Measurements from ENCODE around the gene AASDH. TPM values are rescaled to one million over a fixed set of nuclear protein-coding genes. Genes with fewer than 3 reads are reported as not detected.

Gene AASDH
- polyA plus RNA-seq, 1 of the 3 experiments (the other 2 are of a cell fraction) = 4.4 TPM

GRCh38 chr4:56302760-56303159 is 84.5 kb downstream of the AASDH start:
- Histone ChIP-seq H3K4me2 (no peak overlapping the region), H3K4me3 (ENCODE audit: low read depth in 2 of 2, low read length in 1 of 2) (no peak overlapping the region), H3K4me1 (ENCODE audit: control insufficient read depth in 1 of 2, insufficient read depth in 2 of 2, low read depth in 1 of 2, low read length in 1 of 2) (no peaks in the 10 kb centered on the region; a peak in 2 of 4 replicates), H3K27me3 (ENCODE audit: insufficient read depth) (no peaks in the 10 kb centered on the region), H3K36me3 (replicated peaks in 1 of 2; ENCODE audit: control insufficient read depth in 1 of 2, insufficient read depth in 2 of 2, low read length in 1 of 2) (no peaks in the 10 kb centered on the region), H2AFZ (ENCODE audit: low read depth) (no peak overlapping the region), H3K9ac (no peak overlapping the region), H3K79me2 (ENCODE audit: insufficient read depth) (no peaks in the 10 kb centered on the region), H4K20me1 (ENCODE audit: insufficient read depth) (no peaks in the 10 kb centered on the region), H3K9me2 (no peaks in the 10 kb centered on the region), H3K27ac (ENCODE audit: low read depth in 2 of 2, low read length in 1 of 2) (no peak overlapping the region), H3F3A (replicated peaks; ENCODE audit: insufficient read depth) (peaks cover 7% of the 10 kb centered on the region), H3K9me3 (no peaks in the 10 kb centered on the region)
- ChIA-PET CTCF (interaction anchor here (0.6 to 2.6 kb wide), 5 partner anchors 9 to 358 kb away, joined by 3 to 13 read pairs (median 4); partner anchors contain the start of gene CEP135), POLR2A (no interaction called here)
- TF ChIP-seq GATA2 (CRISPR knock-in tag; IDR thresholded peaks at IDR 0.05) = no peak
- WGBS (ENCODE audit: low lambda C conversion rate) = 74% methylated on average over 3 of the region's 3 CpGs
- no peak for DNase-seq

- TF ChIP-seq JUND (IDR thresholded peaks at IDR 0.05) = no peak
- TF ChIP-seq NRF1 (IDR thresholded peaks at IDR 0.05; ENCODE audit: low read depth, low read length) = no peak
- no peak for TF ChIP-seq RAD21 (IDR thresholded peaks at IDR 0.05; ENCODE audit: low read length)
- TF ChIP-seq FOXJ3 (CRISPR knock-in tag; IDR thresholded peaks at IDR 0.05) = no peak
- H4K20me1 ChIP-seq (ENCODE audit: insufficient read depth) = no peaks in the 10 kb centered on the region
- H3K9me3 ChIP-seq = no peaks in the 10 kb centered on the region
- WGBS (ENCODE audit: low lambda C conversion rate) = 87% methylated on average over 8 of the region's 8 CpGs
- no peaks in the 10 kb centered on the region for H3K27me3 ChIP-seq (ENCODE audit: insufficient read depth)
- no peak overlapping the region for H3K9ac ChIP-seq
- no peaks in the 10 kb centered on the region for H3K9me2 ChIP-seq
- H3F3A ChIP-seq (replicated peaks; ENCODE audit: insufficient read depth) = peaks cover 7% of the 10 kb centered on the region
- H3K4me1 ChIP-seq (ENCODE audit: control insufficient read depth in 1 of 2, insufficient read depth in 2 of 2, low read depth in 1 of 2, low read length in 1 of 2) = no peaks in the 10 kb centered on the region; a peak in 2 of 4 replicates
- H2AFZ ChIP-seq (ENCODE audit: low read depth) = no peak overlapping the region
- H3K4me2 ChIP-seq = no peak overlapping the region
- CTCF ChIA-PET = interaction anchor here (0.6 to 2.6 kb wide), 7 partner anchors 10 to 358 kb away, joined by 3 to 13 read pairs (median 4); partner anchors contain the start of gene CEP135
- H3K79me2 ChIP-seq (ENCODE audit: insufficient read depth) = no peaks in the 10 kb centered on the region
- DNase-seq = no peak
- H3K4me3 ChIP-seq (ENCODE audit: low read depth in 2 of 2, low read length in 1 of 2) = no peak overlapping the region
- H3K27ac ChIP-seq (ENCODE audit: low read depth in 2 of 2, low read length in 1 of 2) = no peak overlapping the region; a peak in 1 of 4 replicates
- H3K36me3 ChIP-seq (replicated peaks in 1 of 2; ENCODE audit: control insufficient read depth in 1 of 2, insufficient read depth in 2 of 2, low read length in 1 of 2) = no peaks in the 10 kb centered on the region
- POLR2A ChIA-PET = no interaction called here
Measured at GRCh38 chr4:56301997-56302496, 85.2 kb downstream of the AASDH start.

GRCh38 chr4:56301181-56301996 is 85.9 kb downstream of the AASDH start:
- Histone ChIP-seq H3K27me3 (ENCODE audit: insufficient read depth) (no peaks in the 10 kb centered on the region), H3K9me3 (no peaks in the 10 kb centered on the region), H3K4me1 (ENCODE audit: control insufficient read depth in 1 of 2, insufficient read depth in 2 of 2, low read depth in 1 of 2, low read length in 1 of 2) (no peaks in the 10 kb centered on the region; a peak in 2 of 4 replicates), H3K9ac (no peak overlapping the region), H4K20me1 (ENCODE audit: insufficient read depth) (no peaks in the 10 kb centered on the region), H3K79me2 (ENCODE audit: insufficient read depth) (no peaks in the 10 kb centered on the region), H2AFZ (ENCODE audit: low read depth) (no peak overlapping the region; the same call in 1 of the 2 replicates), H3K4me2 (peak overlapping the region; percentile 5; the same call in 1 of the 2 replicates), H3K27ac (ENCODE audit: low read depth in 2 of 2, low read length in 1 of 2) (peak overlapping the region; percentile 49 to 71; a peak in 3 of 4 replicates), H3K36me3 (replicated peaks in 1 of 2; ENCODE audit: control insufficient read depth in 1 of 2, insufficient read depth in 2 of 2, low read length in 1 of 2) (no peaks in the 10 kb centered on the region), H3F3A (replicated peaks; ENCODE audit: insufficient read depth) (peaks cover 7% of the 10 kb centered on the region), H3K9me2 (no peaks in the 10 kb centered on the region), H3K4me3 (ENCODE audit: low read depth in 2 of 2, low read length in 1 of 2) (peak overlapping the region in 1 of 2 experiments; percentile 33; a peak in 1 of 4 replicates)
- DNase-seq = peak; percentile 75
- ChIA-PET CTCF (interaction anchor here (0.6 to 5.9 kb wide), 28 partner anchors 8 to 398 kb away, joined by 3 to 61 read pairs (median 4); partner anchors contain the start of gene CEP135), POLR2A (interaction anchor here (0.7 kb wide), 1 partner anchor 250 kb away, joined by 4 read pairs; no protein-coding TSS in a partner anchor)
- WGBS (ENCODE audit: low lambda C conversion rate) = 32% methylated on average over 10 of the region's 10 CpGs
- peak; percentile 47 for TF ChIP-seq RFX5 (IDR thresholded peaks at IDR 0.05; ENCODE audit: low read length)
- TF ChIP-seq RAD21 (IDR thresholded peaks at IDR 0.05; ENCODE audit: low read length) = peak; percentile 100
- TF ChIP-seq FOXJ3 (CRISPR knock-in tag; IDR thresholded peaks at IDR 0.05) = no peak
- TF ChIP-seq SMC3 (IDR thresholded peaks at IDR 0.05; ENCODE audit: low read depth, low read length) = peak; percentile 94
- peak; percentile 33; the same call in 1 of the 2 replicates for TF ChIP-seq RCOR1 (IDR thresholded peaks at IDR 0.05; ENCODE audit: low read length)
- TF ChIP-seq MXI1 (IDR thresholded peaks at IDR 0.05; ENCODE audit: low read depth, low read length) = peak; percentile 60; the same call in 1 of the 2 replicates
- peak; percentile 98 for TF ChIP-seq CTCF (IDR thresholded peaks at IDR 0.05)
- TF ChIP-seq POLR2AphosphoS5 (IDR thresholded peaks at IDR 0.05; ENCODE audit: low read depth, low read length) = no peak
